HG03460 (cell line): ENCODE results near the gene KHNYN.

Source experiments
- ATAC-seq: cut with Tn5 transposase; IDR thresholded peaks from one replicate; pipeline ENCODE4 v1.9.1; 2021; ENCODE audit not compliant: unreplicated experiment

The KHNYN gene

GRCh38 chr14:24422261-24422660 is 7.5 kb upstream of the KHNYN start:
- ATAC-seq: no peak

GRCh38 chr14:24422694-24423601 is 6.8 kb upstream of the KHNYN start:
- ATAC-seq: no peak

GRCh38 chr14:24425704-24426103 is 4.0 kb upstream of the KHNYN start:
- ATAC-seq: no peak

GRCh38 chr14:24426150-24426911 is 3.4 kb upstream of the KHNYN start:
- no peak for ATAC-seq

GRCh38 chr14:24426912-24427536 is 2.7 kb upstream of the KHNYN start:
- no peak for ATAC-seq

- no peak for ATAC-seq
Observed at GRCh38 chr14:24427537-24428508, 1.9 kb upstream of the KHNYN start.

- no peak for ATAC-seq
Observed at GRCh38 chr14:24428628-24429394, 943 bp upstream of the KHNYN start.

GRCh38 chr14:24430143-24430681 is 458 bp downstream of the KHNYN start:
- ATAC-seq: peak; percentile 45

GRCh38 chr14:24430682-24431568 is 1.2 kb downstream of the KHNYN start:
- peak; percentile 45 for ATAC-seq

- ATAC-seq: peak; percentile 41
Observed at GRCh38 chr14:24431569-24432258, 2.0 kb downstream of the KHNYN start.

GRCh38 chr14:24432259-24433131 is 2.7 kb downstream of the KHNYN start:
- no peak for ATAC-seq

- no peak for ATAC-seq
Observed at GRCh38 chr14:24434036-24434435, 4.3 kb downstream of the KHNYN start.

GRCh38 chr14:24434676-24435075 is 4.9 kb downstream of the KHNYN start:
- no peak for ATAC-seq

GRCh38 chr14:24435192-24435810 is 5.5 kb downstream of the KHNYN start:
- no peak for ATAC-seq

GRCh38 chr14:24435998-24436354 is 6.2 kb downstream of the KHNYN start:
- ATAC-seq: no peak

- no peak for ATAC-seq
Observed at GRCh38 chr14:24436355-24437019, 6.7 kb downstream of the KHNYN start.
